Left colon (tissue), 2 donors: ENCODE data around the gene GPATCH4. TPM values are rescaled to one million over a fixed set of nuclear protein-coding genes. Genes with fewer than 3 reads are reported as not detected.
"Not testable (repeated sequence)": the region's sequence is repeated elsewhere in the genome, so short reads cannot be mapped to it uniquely, and the experiment has no call there.

Experiments
- ATAC-seq: fragments of 200-7000 bp; cut with Tn5 transposase; one replicate; pipeline ENCODE4 v1.9.1; 2020; ENCODE audit warnings: mild to moderate bottlenecking, moderate library complexity
- DNase-seq, 2 donors: peaks; one replicate each; pipeline ENCODE4 v3.0.0-alpha.2; 2020
- intact Hi-C, 2 donors: fragments of 100-400 bp; cut with DNase I in 1 of 2; cut with micrococcal nuclease in 1 of 2; formaldehyde crosslinking; loops; one replicate each; pipeline versions ENCODE4 v1.11.2 to v1.14.0; 2022; cut with DNase I, micrococcal nuclease
- total RNA-seq, 2 donors: library from RNA; stranded (reverse); fragmentation: NEBNext Ultra II Directional; extraction: Animal tissue kit (Norgen Biotek cat#: 25700); gene quantifications; one replicate each; pipeline ENCODE4 v1.2.1, GENCODE V29; 2021
- donor health status: DM: no; HTN: no; CAD: no.
- donor health status: DM: yes; HTN: yes; CAD: no.

GPATCH4 gene
- total RNA-seq, 2 donors from 2014 or later, result 13.8 to 20.1 TPM

DNA sequence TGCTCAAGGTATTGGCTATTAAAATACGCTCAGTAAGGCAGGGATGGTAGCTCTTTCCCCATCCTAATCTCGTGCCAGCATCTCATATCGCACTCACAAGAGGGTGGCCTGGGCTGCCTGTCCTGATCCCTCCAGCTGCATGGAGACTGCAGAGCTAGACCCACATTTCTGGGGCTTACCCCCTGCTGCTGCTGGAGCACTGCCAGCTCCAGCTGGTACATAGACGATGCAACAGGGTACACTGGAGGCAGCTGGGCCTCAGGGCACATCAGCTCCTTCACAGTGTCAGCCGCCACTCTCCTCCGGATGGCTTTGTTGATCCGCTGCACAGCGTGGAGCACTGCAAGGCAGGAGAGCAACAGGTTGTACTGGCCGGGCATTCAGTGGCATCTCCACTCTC, 44.9 kb downstream of the GPATCH4 start:
- no peak for DNase-seq

DNA sequence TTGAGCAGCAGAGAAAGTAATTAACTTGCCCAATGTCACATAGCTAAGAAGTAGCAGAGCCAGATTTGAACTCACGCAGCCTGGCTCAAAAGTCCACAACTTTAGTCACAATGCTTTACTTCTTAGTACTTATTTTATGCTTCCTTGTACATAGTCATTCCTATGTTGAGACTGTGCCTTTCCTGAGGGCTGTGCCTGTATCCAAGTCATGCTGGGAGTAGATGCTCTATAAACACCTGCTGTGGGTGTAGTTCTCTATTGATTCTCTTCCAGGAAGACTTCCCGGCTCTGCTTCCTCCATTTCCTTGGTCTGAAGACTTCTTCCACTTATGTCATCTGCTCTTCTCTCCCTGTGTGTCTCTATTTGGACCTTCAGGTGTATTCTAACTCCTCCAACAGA, 45.6 kb downstream of the GPATCH4 start:
- DNase-seq (no peak), ATAC-seq (peak; percentile 58)
- intact Hi-C loops, result no loop called here

More for the DNA sequence above, 44.9 kb downstream of the GPATCH4 start:
- no peak for ATAC-seq
- intact Hi-C loops, result no loop called here

DNA sequence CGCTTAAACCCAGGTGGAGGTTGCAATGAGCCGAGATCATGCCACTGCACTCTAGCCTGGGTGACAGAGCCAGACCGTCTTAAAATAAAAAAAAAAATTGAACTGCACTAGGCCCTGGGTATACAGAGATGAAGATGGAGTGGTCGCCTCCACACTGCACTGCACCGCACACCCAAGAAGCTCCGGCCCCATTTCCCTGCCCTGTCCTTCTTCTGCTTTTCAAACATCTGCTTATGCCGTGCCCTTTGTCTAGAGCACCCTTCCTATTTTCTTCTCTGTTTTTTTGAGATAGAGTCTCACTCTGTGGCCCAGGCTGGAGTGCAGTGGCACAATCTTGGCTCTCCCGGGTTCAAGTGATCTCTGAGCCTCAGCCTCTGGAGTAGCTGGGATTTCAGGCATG, 46.3 kb downstream of the GPATCH4 start:
- no peak for DNase-seq
- no peak for ATAC-seq
- intact Hi-C loops, result no loop called here

DNA sequence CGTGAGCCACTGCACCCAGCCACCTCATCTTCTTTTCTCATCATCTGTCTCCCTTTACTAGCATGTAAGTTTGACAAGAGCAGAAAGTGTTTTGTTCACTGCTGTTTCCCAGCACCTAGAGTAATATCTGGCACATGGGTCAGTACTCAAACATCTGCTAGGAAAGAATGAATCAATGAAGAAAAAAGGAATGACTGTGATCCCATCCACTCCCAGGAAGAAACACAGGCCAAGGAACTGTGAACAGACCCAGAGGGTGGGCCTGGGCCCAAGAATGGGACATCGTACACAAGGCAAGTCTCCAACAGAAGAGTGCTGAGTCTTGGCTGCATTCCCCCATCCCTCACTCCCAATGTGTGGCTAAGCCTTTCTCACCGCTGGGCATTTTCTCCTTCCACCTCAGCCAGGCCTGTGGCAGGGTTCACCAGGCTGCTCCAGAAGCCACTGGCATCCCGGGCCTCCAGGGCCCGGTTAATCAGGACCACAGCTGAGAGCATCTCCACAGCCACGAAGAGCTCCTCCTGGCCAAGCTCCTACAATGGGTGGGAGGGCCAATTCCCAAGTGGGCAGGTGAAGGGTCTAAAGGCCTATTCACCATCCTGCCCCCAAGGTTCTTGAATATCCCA, 47.3 kb downstream of the GPATCH4 start:
- intact Hi-C loops, result no loop called here
- DNase-seq (no peak), ATAC-seq (no peak)

DNA sequence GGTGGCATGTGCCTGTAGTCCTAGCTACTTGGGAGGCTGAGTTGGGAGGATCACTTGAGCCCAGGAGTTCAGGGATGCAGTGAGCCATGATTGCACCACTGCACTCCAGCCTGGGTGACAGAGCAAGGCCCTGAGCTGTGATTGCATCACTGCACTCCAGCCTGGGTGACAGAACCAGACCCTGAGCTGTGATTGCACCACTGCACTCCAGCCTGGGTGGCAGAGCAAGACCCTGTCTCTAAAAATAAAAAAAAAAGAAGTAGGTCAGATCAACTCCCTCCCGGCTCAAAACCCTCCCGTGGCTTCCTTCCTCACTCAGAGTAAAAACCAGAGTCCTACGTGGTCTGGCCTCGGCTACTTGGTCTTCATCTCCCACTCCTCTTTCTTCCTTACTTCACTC, 48.3 kb downstream of the GPATCH4 start:
- ATAC-seq, intact Hi-C loops: not testable (repeated sequence)
- peak in 1 of 2 donors; percentile 29 for DNase-seq

DNA sequence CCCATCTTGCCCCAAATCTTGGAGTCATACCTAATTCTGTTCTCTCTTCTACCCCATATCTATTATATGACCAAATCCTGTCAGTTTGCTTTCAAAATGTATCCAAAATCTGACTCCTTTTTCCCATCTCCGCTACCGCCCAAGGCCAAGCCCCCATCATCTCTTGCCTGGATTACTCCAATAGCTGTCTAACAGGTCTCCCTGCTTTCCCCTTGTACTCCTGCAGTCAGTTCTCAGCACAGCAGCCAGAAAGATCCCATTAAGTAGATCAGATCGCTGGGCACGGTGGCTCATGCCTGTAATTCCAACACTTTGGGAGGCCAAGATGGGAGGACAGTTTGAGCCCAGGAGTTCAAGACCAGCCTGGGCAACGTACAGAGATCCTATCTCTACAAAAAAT, 48.8 kb downstream of the GPATCH4 start:
- DNase-seq, result no peak

DNA sequence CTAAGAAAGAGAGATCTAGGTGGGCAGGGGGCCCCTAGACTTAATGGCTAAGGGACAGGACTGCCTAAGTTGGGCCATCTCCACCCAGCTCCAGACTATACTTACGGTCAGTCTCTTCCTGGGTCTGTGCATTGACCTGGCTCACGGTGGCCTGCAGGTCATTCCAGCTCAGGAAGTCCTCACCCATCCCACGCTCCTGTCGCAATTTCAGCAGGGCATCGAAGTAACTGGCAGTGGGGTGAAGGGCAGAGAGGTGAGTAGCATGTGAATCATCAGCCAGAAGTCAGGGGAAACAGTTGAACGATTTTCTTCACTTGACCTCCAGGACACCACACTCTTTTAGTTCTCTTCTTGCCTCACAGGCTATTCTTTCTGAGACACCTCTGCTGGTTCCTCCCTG, 49.4 kb downstream of the GPATCH4 start:
- ATAC-seq (no peak), DNase-seq (no peak)
- intact Hi-C loops, result no loop called here

More for the DNA sequence above, 48.8 kb downstream of the GPATCH4 start:
- ATAC-seq, result no peak
- intact Hi-C loops, result no loop called here

DNA sequence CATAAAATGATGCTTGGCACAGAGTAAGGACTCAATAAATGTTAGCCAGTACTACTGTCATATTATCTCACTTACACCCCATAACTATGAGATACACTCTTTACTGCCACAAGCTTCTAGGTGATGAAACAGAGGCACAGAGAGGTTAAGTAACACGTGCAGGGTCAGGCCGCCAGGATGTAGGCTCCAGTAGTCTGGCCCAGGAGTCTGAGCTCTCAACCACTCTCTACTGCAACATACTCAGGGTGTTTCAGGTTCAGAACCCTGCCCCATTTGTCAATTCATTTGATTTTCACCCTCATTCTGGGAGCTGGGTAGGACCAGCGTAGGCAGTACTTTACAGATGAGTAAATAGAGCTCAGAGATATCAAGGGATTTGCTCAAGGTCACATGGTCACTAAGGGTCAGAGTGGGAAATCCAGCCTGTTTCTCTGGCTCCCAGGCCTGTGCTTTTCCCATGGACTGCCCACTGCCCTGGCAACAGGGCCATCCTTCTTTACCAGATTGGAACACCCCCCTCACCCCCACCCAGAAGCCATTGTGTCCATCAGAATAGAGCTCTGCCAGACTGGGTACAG, 50.1 kb downstream of the GPATCH4 start:
- ATAC-seq (no peak), DNase-seq (no peak)
- intact Hi-C loops, result no loop called here

DNA sequence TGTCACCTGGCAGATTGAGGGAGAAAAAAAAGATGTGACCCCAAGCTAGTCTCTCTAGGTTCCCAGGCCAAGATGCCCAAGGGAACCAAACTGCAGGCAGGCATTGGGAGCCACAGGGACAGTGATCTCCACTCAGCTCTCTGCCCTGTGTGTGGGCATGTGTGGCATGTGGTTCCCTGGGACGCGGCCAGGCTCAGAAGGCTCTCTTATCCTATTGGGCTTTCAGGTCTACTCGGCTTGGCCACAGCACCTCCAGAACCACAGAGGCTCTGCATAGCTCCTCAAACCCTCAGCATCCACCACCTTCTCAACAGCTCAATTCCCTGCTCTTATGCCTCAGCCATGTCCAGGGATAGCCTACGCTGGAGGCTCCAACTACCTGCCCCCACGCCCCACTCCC, 50.9 kb downstream of the GPATCH4 start:
- DNase-seq (no peak), ATAC-seq (no peak)
- intact Hi-C loops, result no loop called here

DNA sequence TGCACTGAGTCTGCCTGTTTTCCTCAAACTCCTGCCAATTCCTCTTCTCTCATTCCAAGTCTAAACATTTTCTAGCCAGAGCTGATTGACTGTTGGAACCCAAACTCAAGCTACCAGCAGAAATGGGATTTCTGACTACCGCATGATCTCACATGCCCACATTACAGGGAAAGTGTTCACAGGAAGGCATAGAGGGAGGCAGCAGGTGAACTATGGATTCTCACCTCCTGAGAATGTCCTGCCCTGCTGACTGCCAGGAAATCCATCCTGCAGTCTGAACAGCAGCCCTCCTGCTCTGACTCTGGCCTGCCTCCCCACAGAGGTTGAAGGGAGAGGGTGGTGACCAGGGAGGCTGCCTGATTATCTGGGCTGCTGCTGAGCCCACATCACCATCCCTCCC, 51.4 kb downstream of the GPATCH4 start:
- ATAC-seq, result no peak

DNA sequence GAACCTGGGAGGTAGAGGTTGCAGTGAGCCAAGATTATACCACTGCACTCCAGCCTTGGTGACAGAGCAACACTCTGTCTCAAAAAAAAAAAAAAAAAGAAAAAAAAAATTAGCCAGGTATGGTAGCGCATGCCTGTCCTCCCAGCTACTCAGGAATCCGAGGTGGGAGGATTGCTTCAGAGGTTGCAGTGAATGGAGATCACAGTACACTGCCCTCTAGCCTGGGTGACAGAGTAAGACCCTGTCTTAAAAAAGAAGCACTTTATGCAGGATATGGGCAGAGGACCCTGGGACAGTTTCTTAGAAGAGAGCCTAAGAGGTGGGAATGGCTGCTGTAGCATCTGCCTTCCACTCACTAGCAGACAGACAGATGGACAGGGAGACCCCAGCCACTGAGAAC, 51.9 kb downstream of the GPATCH4 start:
- DNase-seq (no peak), ATAC-seq (no peak)
- intact Hi-C loops, result no loop called here

More for the DNA sequence above, 51.4 kb downstream of the GPATCH4 start:
- intact Hi-C loops, result no loop called here
- no peak for DNase-seq

DNA sequence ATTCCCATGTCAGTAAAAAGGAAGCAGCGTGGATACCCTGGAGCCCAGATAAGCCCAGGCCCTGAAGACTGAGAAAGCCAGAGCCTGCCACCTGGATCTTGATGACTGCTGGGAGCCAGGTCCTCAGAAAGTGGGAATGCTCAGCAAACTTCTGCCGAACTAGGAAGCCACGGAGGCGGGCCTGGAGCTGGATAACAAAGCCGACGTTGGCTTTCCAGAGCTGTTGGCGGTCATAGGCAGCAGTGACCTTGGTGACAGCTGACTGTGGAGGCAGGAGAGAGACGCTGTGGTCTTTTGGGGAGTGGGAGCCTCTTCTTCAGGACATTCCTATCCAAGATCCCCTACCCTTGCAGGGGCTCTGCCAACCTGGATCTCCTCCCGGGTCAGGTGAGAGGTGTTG, 53.3 kb downstream of the GPATCH4 start:
- DNase-seq, result no peak
- ATAC-seq, result no peak
- intact Hi-C loops, result no loop called here

DNA sequence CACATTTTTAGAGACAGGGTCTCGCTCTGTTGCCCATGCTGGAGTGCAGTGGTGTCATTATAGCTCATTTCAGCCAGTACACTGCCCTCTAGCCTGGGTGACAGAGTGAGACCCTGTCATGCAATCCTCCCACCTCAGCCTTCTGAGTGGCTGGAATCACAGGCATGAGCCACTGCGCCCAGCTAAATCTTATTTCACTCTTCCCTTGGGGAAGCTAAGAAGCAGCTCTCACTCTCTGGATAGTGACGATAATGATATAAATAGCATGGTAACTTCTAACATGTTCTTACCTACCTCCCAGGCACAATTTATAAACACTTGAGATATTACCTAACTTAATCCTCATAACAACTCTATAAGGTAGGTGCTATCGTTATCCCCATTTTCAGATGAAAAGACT, 53.8 kb downstream of the GPATCH4 start:
- DNase-seq, result peak in 1 of 2 donors; percentile 1
- intact Hi-C loops, result no loop called here
- ATAC-seq, result no peak

DNA sequence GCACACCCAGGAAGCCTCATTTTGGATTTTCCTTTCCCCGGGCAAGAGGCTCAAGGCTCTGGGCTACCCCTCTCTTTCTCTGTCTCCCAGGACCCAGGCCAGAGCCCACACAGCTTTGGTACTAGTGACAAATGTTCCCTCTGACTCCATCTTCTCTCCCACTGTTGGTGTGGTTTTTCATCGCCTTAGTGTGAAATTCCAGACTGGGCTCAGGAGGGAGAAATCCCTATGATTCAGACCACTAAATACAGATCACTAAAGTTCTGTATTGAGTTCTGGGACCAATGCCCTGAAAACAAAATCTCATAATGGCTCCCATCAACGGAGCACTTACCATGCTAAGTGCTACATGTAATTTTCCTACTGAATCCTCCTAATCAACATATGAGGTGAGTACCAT, 55.0 kb downstream of the GPATCH4 start:
- no peak for ATAC-seq
- intact Hi-C loops, result no loop called here
- DNase-seq, result no peak

DNA sequence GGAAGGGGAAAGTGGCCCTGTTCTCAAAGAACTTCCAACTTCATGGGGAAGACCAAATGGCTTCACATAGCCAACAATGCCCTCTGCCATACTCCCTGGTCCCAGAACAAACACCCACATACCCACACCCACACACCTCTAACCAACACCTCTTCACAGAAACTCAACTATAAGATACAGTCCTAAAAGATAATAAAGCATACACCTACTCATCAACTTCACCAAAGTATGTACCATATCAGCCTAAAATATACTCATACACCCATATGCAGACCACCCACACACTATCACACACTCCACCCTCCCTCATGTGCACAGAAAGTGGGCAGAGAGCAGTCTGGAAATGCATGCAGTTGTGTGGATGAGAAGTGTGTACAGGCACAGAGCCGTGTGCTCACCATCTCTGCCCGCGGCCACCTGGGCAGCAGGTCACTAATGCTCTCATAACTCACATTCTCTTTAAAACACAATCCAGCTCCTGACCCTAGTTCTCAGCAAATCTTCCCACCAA, 56.6 kb downstream of the GPATCH4 start:
- no peak for ATAC-seq
- intact Hi-C loops, result no loop called here
- no peak for DNase-seq

Other genes starting within 250 kb of the GPATCH4 start
- gene RHBG, start 232.3 kb downstream of the GPATCH4 start, total RNA-seq, result not detected
- 10 to 100 TPM; 45.9 to 66.4 TPM for gene MEF2D, start 100.7 kb downstream of the GPATCH4 start, total RNA-seq
- gene IQGAP3, start 28.9 kb downstream of the GPATCH4 start, total RNA-seq, result 10 to 100 TPM in 1 of 2 donors, 1 to 10 TPM in 1; 2.8 to 10.5 TPM
- under 1 TPM in 1 of 2 donors, not detected in 1; 0.28 TPM for gene TTC24, start 21.8 kb downstream of the GPATCH4 start, total RNA-seq
- 10 to 100 TPM; 78.0 to 87.7 TPM for gene NAXE, start 9.7 kb downstream of the GPATCH4 start, total RNA-seq
- not detected for gene HAPLN2, start 17.9 kb upstream of the GPATCH4 start, total RNA-seq
- gene BCAN, start 40.6 kb upstream of the GPATCH4 start, total RNA-seq, result not detected
- gene NES, start 75.9 kb upstream of the GPATCH4 start, total RNA-seq, result 1 to 10 TPM; 3.6 to 6.8 TPM
- under 1 TPM; 0.73 to 0.98 TPM for gene CRABP2, start 104.1 kb upstream of the GPATCH4 start, total RNA-seq
- 10 to 100 TPM; 40.6 to 47.9 TPM for gene METTL25B, start 127.0 kb upstream of the GPATCH4 start, total RNA-seq
- 10 to 100 TPM; 24.2 to 28.3 TPM for gene ISG20L2, start 127.3 kb upstream of the GPATCH4 start, total RNA-seq
- 10 to 100 TPM; 37.7 to 60.2 TPM for gene MRPL24, start 139.6 kb upstream of the GPATCH4 start, total RNA-seq
- gene HDGF, start 150.2 kb upstream of the GPATCH4 start, total RNA-seq, result 100 to 1,000 TPM; 198 to 243 TPM
- gene PRCC, start 166.1 kb upstream of the GPATCH4 start, total RNA-seq, result 10 to 100 TPM; 51.2 to 59.6 TPM
- gene SH2D2A, start 215.4 kb upstream of the GPATCH4 start, total RNA-seq, result 1 to 10 TPM; 1.4 to 2.4 TPM